ENCODE data around the gene SLC25A12. TPM values are rescaled to one million over a fixed set of nuclear protein-coding genes. Genes with fewer than 3 reads are reported as not detected.

Gene SLC25A12
- polyA plus RNA-seq, 2 of the 4 experiments (the other 2 are of a cell fraction) = 12.5 to 26.8 TPM

GRCh38 chr2:171793691-171794678 is 100.1 kb downstream of the SLC25A12 start:
- Histone ChIP-seq H3K4me1 (peaks cover 11% of the 10 kb centered on the region), H3K4me2 (no peak overlapping the region), H3K4me3 (no peak overlapping the region), H3K9me3 (no peaks in the 10 kb centered on the region), H3K27ac (no peak overlapping the region)
- TF ChIP-seq SREBF2 (IDR thresholded peaks at IDR 0.05) = no peak
- TF ChIP-seq RARB (CRISPR knock-in tag; IDR thresholded peaks at IDR 0.05) = no peak
- TF ChIP-seq EHMT2 (IDR thresholded peaks at IDR 0.05; ENCODE audit: low read depth) = no peak
- no peak for TF ChIP-seq ZNF302 (CRISPR knock-in tag; IDR thresholded peaks at IDR 0.05)
- no peak for TF ChIP-seq NR3C1 (IDR thresholded peaks at IDR 0.05)
- no peak for TF ChIP-seq RFX5 (IDR thresholded peaks at IDR 0.05)
- no peak for TF ChIP-seq MAX (IDR thresholded peaks at IDR 0.05)
- no peak for TF ChIP-seq KDM5A (IDR thresholded peaks at IDR 0.05)
- TF ChIP-seq BCL3 (IDR thresholded peaks at IDR 0.05) = no peak
- no peak for TF ChIP-seq EHF (CRISPR knock-in tag; IDR thresholded peaks at IDR 0.05)
- TF ChIP-seq BHLHE40 (IDR thresholded peaks at IDR 0.05; ENCODE audit: low read depth, low read length) = no peak
- TF ChIP-seq HES2 (IDR thresholded peaks at IDR 0.05) = no peak
- no peak for TF ChIP-seq JUN (IDR thresholded peaks at IDR 0.05)
- no peak for TF ChIP-seq TFCP2L1 (CRISPR knock-in tag; IDR thresholded peaks at IDR 0.05)
- no peak for TF ChIP-seq ESRRA (IDR thresholded peaks at IDR 0.05; ENCODE audit: borderline replicate concordance, low read length)
- TF ChIP-seq USF2 (IDR thresholded peaks at IDR 0.05) = no peak
- TF ChIP-seq CEBPB (IDR thresholded peaks at IDR 0.05) = no peak
- 78% methylated on average over 6 of the region's 6 CpGs for WGBS (ENCODE audit: missing lambda C conversion rate)
- FAIRE-seq (no peak), DNase-seq (ENCODE audit: low read depth in 1 of 2, low spot score in 1 of 2) (no peak), ATAC-seq (no peak)
- POLR2A ChIA-PET = no interaction called here
- CTCF ChIA-PET = interaction anchor here (0.7 to 1.6 kb wide), 5 partner anchors 19 to 312 kb away, joined by 3 to 4 read pairs (median 3); partner anchors contain the start of gene DLX2

- Histone ChIP-seq H3K4me3 (no peak overlapping the region), H3K4me2 (no peak overlapping the region), H3K9me3 (no peaks in the 10 kb centered on the region), H3K27ac (no peak overlapping the region), H3K4me1 (peaks cover 2% of the 10 kb centered on the region)
- ATAC-seq (no peak), DNase-seq (ENCODE audit: low read depth in 1 of 2, low spot score in 1 of 2) (no peak), FAIRE-seq (no peak)
- CTCF ChIA-PET = interaction anchor here (1.2 kb wide), 1 partner anchor 313 kb away, joined by 4 read pairs; no protein-coding TSS in a partner anchor
- TF ChIP-seq TP53 (CRISPR knock-in tag; IDR thresholded peaks at IDR 0.05) (no peak), USF2 (IDR thresholded peaks at IDR 0.05) (no peak), MAZ (IDR thresholded peaks at IDR 0.05; ENCODE audit: borderline replicate concordance, low read depth, low read length) (no peak), CBX2 (IDR thresholded peaks at IDR 0.05; ENCODE audit: borderline replicate concordance, low read depth) (no peak), NR3C1 (IDR thresholded peaks at IDR 0.05) (no peak), POLR2A (IDR thresholded peaks at IDR 0.05; ENCODE audit: low read length) (no peak), GATA3 (IDR thresholded peaks at IDR 0.05; ENCODE audit: borderline replicate concordance) (no peak), HEYL (CRISPR knock-in tag; IDR thresholded peaks at IDR 0.05) (no peak), JUNB (IDR thresholded peaks at IDR 0.05) (no peak), FOXS1 (CRISPR knock-in tag; IDR thresholded peaks at IDR 0.05) (no peak), ZNF302 (CRISPR knock-in tag; IDR thresholded peaks at IDR 0.05) (no peak), HOXB5 (CRISPR knock-in tag; IDR thresholded peaks at IDR 0.05) (no peak), CTCF (IDR thresholded peaks at IDR 0.05) (no peak), CEBPB (IDR thresholded peaks at IDR 0.05) (no peak), SREBF2 (IDR thresholded peaks at IDR 0.05) (no peak), EP300 (IDR thresholded peaks at IDR 0.05) (no peak), HDAC2 (IDR thresholded peaks at IDR 0.05) (no peak), SMC3 (IDR thresholded peaks at IDR 0.05) (no peak)
- 91% methylated on average over 4 of the region's 4 CpGs for WGBS (ENCODE audit: missing lambda C conversion rate)
- POLR2A ChIA-PET = no interaction called here
These were observed 101.0 kb downstream of the SLC25A12 start for GRCh38 chr2:171792886-171793580.
